ENCODE measurements around the gene MLH3. TPM values are rescaled to one million over a fixed set of nuclear protein-coding genes. Genes with fewer than 3 reads are reported as not detected.

MLH3 gene
- total RNA-seq, 1 experiment from 2014 or later: 13.2 TPM

- no peaks in the 10 kb centered on the region for H3F3A ChIP-seq (ENCODE audit: low read length, unreplicated experiment)
- intact Hi-C loops (cut with micrococcal nuclease): no loop called here
- no peak overlapping the region for H3K4me2 ChIP-seq (ENCODE audit: low read length)
- no peak overlapping the region for H2AFZ ChIP-seq (ENCODE audit: low read length)
- H3K9me2 ChIP-seq (replicated peaks; ENCODE audit: low read length): no peaks in the 10 kb centered on the region
- H3K9me3 ChIP-seq (ENCODE audit: low read length): no peaks in the 10 kb centered on the region
- ChIA-PET CTCF (no interaction called here), POLR2A (ENCODE audit: unreplicated experiment) (no interaction called here)
- peaks cover 10% of the 10 kb centered on the region; the same call in 1 of the 2 replicates for H3K4me1 ChIP-seq (ENCODE audit: insufficient read depth, low read length)
- H3K27me3 ChIP-seq (ENCODE audit: low read length): no peaks in the 10 kb centered on the region
- no TSS peak for BruUV-seq (replicated peaks)
- no peaks in the 10 kb centered on the region for H3K79me2 ChIP-seq (ENCODE audit: low read length)
- no peak for TF ChIP-seq CTCF (conservative IDR thresholded peaks at IDR 0.05; ENCODE audit: low read depth, low read length)
- no peak for TF ChIP-seq EZH2 (IDR thresholded peaks at IDR 0.05; ENCODE audit: low read length, unreplicated experiment)
- no peak for TF ChIP-seq EZH2phosphoT487 (IDR thresholded peaks at IDR 0.05; ENCODE audit: borderline replicate concordance, low read length)
- H4K20me1 ChIP-seq (ENCODE audit: low read length): no peaks in the 10 kb centered on the region
- ATAC-seq: peak; percentile 29
- peak; percentile 19 for DNase-seq
- H3K4me3 ChIP-seq (ENCODE audit: low read length): no peak overlapping the region
- peaks cover 27% of the 10 kb centered on the region for H3K36me3 ChIP-seq (ENCODE audit: low read depth, low read length)
- H3K9ac ChIP-seq (ENCODE audit: low read length): no peak overlapping the region
- no peak overlapping the region for H3K27ac ChIP-seq (ENCODE audit: low read length)
These were observed 26.2 kb downstream of the MLH3 start for GRCh38 chr14:75025082-75025481.

GRCh38 chr14:75023108-75023507, 28.2 kb downstream of the MLH3 start:
- H3K27me3 ChIP-seq (ENCODE audit: low read length): no peaks in the 10 kb centered on the region
- H3K4me2 ChIP-seq (ENCODE audit: low read length): no peak overlapping the region
- H2AFZ ChIP-seq (ENCODE audit: low read length): no peak overlapping the region
- no peak overlapping the region for H3K4me3 ChIP-seq (ENCODE audit: low read length)
- TF ChIP-seq EZH2phosphoT487 (IDR thresholded peaks at IDR 0.05; ENCODE audit: borderline replicate concordance, low read length) (no peak), EZH2 (IDR thresholded peaks at IDR 0.05; ENCODE audit: low read length, unreplicated experiment) (no peak), CTCF (conservative IDR thresholded peaks at IDR 0.05; ENCODE audit: low read depth, low read length) (no peak)
- ChIA-PET POLR2A (ENCODE audit: unreplicated experiment) (no interaction called here), CTCF (interaction anchor here (0.7 to 1.4 kb wide), 2 partner anchors 77 to 78 kb away, joined by 3 to 4 read pairs; no protein-coding TSS in a partner anchor)
- no peak overlapping the region for H3K27ac ChIP-seq (ENCODE audit: low read length)
- no peaks in the 10 kb centered on the region for H4K20me1 ChIP-seq (ENCODE audit: low read length)
- peaks cover 15% of the 10 kb centered on the region; the same call in 1 of the 2 replicates for H3K4me1 ChIP-seq (ENCODE audit: insufficient read depth, low read length)
- ATAC-seq: no peak
- no peaks in the 10 kb centered on the region for H3K9me3 ChIP-seq (ENCODE audit: low read length)
- no TSS peak for BruUV-seq (replicated peaks)
- H3K9me2 ChIP-seq (replicated peaks; ENCODE audit: low read length): no peaks in the 10 kb centered on the region
- H3K36me3 ChIP-seq (ENCODE audit: low read depth, low read length): peaks cover 31% of the 10 kb centered on the region
- H3K9ac ChIP-seq (ENCODE audit: low read length): no peak overlapping the region
- DNase-seq: no peak
- no peaks in the 10 kb centered on the region for H3F3A ChIP-seq (ENCODE audit: low read length, unreplicated experiment)
- no peaks in the 10 kb centered on the region for H3K79me2 ChIP-seq (ENCODE audit: low read length)
- intact Hi-C loops (cut with micrococcal nuclease): no loop called here

- Histone ChIP-seq H3K79me2 (ENCODE audit: low read length) (no peaks in the 10 kb centered on the region), H3K36me3 (ENCODE audit: low read depth, low read length) (peaks cover 31% of the 10 kb centered on the region), H3K9ac (ENCODE audit: low read length) (no peak overlapping the region), H3K27ac (ENCODE audit: low read length) (no peak overlapping the region), H3K9me3 (ENCODE audit: low read length) (no peaks in the 10 kb centered on the region), H3K4me1 (ENCODE audit: insufficient read depth, low read length) (peaks cover 15% of the 10 kb centered on the region; the same call in 1 of the 2 replicates), H3K9me2 (replicated peaks; ENCODE audit: low read length) (no peaks in the 10 kb centered on the region), H3F3A (ENCODE audit: low read length, unreplicated experiment) (no peaks in the 10 kb centered on the region), H3K27me3 (ENCODE audit: low read length) (no peaks in the 10 kb centered on the region), H4K20me1 (ENCODE audit: low read length) (no peaks in the 10 kb centered on the region), H3K4me2 (ENCODE audit: low read length) (no peak overlapping the region), H2AFZ (ENCODE audit: low read length) (no peak overlapping the region), H3K4me3 (ENCODE audit: low read length) (no peak overlapping the region)
- no peak for TF ChIP-seq EZH2phosphoT487 (IDR thresholded peaks at IDR 0.05; ENCODE audit: borderline replicate concordance, low read length)
- no peak for TF ChIP-seq EZH2 (IDR thresholded peaks at IDR 0.05; ENCODE audit: low read length, unreplicated experiment)
- TF ChIP-seq CTCF (conservative IDR thresholded peaks at IDR 0.05; ENCODE audit: low read depth, low read length): peak; percentile 68
- no TSS peak for BruUV-seq (replicated peaks)
- ChIA-PET CTCF (interaction anchor here (0.7 to 1.4 kb wide), 2 partner anchors 77 to 78 kb away, joined by 3 to 4 read pairs; no protein-coding TSS in a partner anchor), POLR2A (ENCODE audit: unreplicated experiment) (no interaction called here)
- peak; percentile 58 for ATAC-seq
- peak; percentile 33 for DNase-seq
- intact Hi-C loops (cut with micrococcal nuclease): no loop called here
These were observed 28.6 kb downstream of the MLH3 start for GRCh38 chr14:75022655-75023054.
